Panc1 (cell line): ENCODE results near the gene ABTB2.

Experiments
- REST ChIP-seq, 2 experiments: IDR thresholded peaks; 2 replicates each; pipeline ENCODE4 v1.6.1; 2011 to 2012; ENCODE audit warnings: low read depth in 2 of 2, control low read depth in 1 of 2, low read length in 1 of 2, mild to moderate bottlenecking in 1 of 2, moderate library complexity in 1 of 2; ENCODE audit not compliant: insufficient read depth in 1 of 2
- TF ChIP-seq, protein P1 (sequence below): fragments of 450-650 bp; IDR thresholded peaks from 2 replicates; pipeline ENCODE4 v1.5.1; 2017; ENCODE audit warnings: mild to moderate bottlenecking

DNA sequence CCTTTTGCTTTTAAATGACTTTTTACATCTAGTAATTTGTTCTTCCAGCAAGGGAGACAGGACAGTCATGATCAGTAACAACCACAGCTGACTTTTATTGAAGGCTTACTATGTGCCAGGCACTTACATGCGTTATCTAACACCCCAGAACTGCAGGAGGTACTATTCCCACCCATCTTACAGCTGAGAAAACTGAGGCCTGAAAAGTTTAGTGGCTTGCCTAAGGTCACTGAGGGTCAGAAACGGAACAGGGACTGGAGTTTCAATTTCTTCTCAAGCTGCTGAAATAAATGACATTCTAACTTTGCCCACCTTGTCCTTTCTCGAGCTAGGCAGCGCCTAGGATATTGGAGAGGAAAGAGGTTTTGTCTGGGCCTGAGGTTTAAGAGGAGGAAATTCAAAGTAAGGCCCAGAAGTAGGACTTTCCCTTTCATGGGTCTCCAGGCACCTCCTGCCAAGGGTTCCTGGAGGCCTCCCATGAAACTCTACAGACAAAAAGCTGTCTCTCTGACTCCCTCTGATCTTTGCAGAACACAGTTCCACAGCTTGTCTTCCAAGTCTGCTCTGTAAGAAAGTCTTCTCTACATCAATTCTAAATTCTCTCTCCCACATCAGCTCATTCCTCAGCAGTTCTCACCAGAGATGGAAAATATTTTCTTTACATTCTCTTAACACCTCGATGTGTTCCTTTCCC, 150.2 kb downstream of the ABTB2 start:
- TF ChIP-seq, protein P1, sequence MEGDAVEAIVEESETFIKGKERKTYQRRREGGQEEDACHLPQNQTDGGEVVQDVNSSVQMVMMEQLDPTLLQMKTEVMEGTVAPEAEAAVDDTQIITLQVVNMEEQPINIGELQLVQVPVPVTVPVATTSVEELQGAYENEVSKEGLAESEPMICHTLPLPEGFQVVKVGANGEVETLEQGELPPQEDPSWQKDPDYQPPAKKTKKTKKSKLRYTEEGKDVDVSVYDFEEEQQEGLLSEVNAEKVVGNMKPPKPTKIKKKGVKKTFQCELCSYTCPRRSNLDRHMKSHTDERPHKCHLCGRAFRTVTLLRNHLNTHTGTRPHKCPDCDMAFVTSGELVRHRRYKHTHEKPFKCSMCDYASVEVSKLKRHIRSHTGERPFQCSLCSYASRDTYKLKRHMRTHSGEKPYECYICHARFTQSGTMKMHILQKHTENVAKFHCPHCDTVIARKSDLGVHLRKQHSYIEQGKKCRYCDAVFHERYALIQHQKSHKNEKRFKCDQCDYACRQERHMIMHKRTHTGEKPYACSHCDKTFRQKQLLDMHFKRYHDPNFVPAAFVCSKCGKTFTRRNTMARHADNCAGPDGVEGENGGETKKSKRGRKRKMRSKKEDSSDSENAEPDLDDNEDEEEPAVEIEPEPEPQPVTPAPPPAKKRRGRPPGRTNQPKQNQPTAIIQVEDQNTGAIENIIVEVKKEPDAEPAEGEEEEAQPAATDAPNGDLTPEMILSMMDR, result no peak
- no peak for TF ChIP-seq REST (IDR thresholded peaks at IDR 0.05; ENCODE audit: insufficient read depth in 1 of 2, low read depth in 2 of 2, low read length in 1 of 2)
